Upper lobe of left lung (tissue), 6 donors: ENCODE data around the gene STARD9. TPM values are rescaled to one million over a fixed set of nuclear protein-coding genes. Genes with fewer than 3 reads are reported as not detected.

Source experiments
- ATAC-seq, 2 donors: fragments of 200-7000 bp; cut with Tn5 transposase; one replicate each; pipeline ENCODE4 v1.9.1; 2022; ENCODE audit warnings: mild to moderate bottlenecking in 2 of 2, moderate library complexity in 2 of 2; ENCODE audit not compliant: low FRiP score in 2 of 2
- DNase-seq, 2 donors: peaks; one replicate each; pipeline ENCODE4 v3.0.0-alpha.2; 2019 to 2020
- H3K27ac ChIP-seq, 4 donors: fragments of 200-600 bp; sonication (generic); one replicate each; pipeline ENCODE4 v1.5.1; 2016 to 2019
- H3K27me3 ChIP-seq, 4 donors: fragments of 200-600 bp; sonication (generic); one replicate each; pipeline ENCODE4 v1.5.1; 2017 to 2019
- H3K36me3 ChIP-seq, 4 donors: fragments of 200-600 bp; sonication (generic); one replicate each; pipeline ENCODE4 v1.5.1; 2016 to 2019
- H3K4me1 ChIP-seq, 4 donors: fragments of 200-600 bp; sonication (generic); one replicate each; pipeline ENCODE4 v1.5.1; 2018 to 2019
- H3K4me3 ChIP-seq, 4 donors: fragments of 200-600 bp; sonication (generic); one replicate each; pipeline ENCODE4 v1.5.1; 2017 to 2019; ENCODE audit warnings: mild to moderate bottlenecking in 2 of 4, moderate library complexity in 1 of 4
- H3K9me3 ChIP-seq, 4 donors: fragments of 200-600 bp; sonication (generic); one replicate each; pipeline ENCODE4 v1.5.1; 2018 to 2019
- EP300 ChIP-seq, 4 donors: sonication (generic); formaldehyde crosslinking; IDR thresholded peaks; one replicate each; pipeline ENCODE4 v1.5.1; 2017; ENCODE audit warnings: antibody characterized with exemption in 4 of 4, control low read depth in 2 of 4
- POLR2A ChIP-seq, 4 donors: fragments of 450-650 bp; IDR thresholded peaks; one replicate each; pipeline ENCODE4 v1.5.1; 2016 to 2017; ENCODE audit warnings: antibody characterized with exemption in 4 of 4, mild to moderate bottlenecking in 2 of 4
- POLR2AphosphoS5 ChIP-seq, 2 donors: sonication (generic); formaldehyde crosslinking; IDR thresholded peaks; one replicate each; pipeline ENCODE4 v1.5.1; 2017; ENCODE audit warnings: antibody characterized with exemption in 2 of 2
- WGBS, 2 donors: methylation state at CpG; one replicate each; pipeline ENCODE4 v1.1.5; 2017 to 2018; 5-methylcytosine and 5-hydroxymethylcytosine counted together
- total RNA-seq, 6 donors: library from RNA; depleted of rRNA in 4 of 6; stranded (reverse); fragments of >200 nt in 4 of 6; gene quantifications; one replicate each; pipeline versions ENCODE4 v1.1.0 to v1.2.1, GENCODE V29; 2016 to 2021
- TF ChIP-seq, protein P1 (sequence below), 6 experiments: fragments of 450-650 bp in 4 of 6; fragments of 200-600 bp in 2 of 6; sonication (generic) in 2 of 6; IDR thresholded peaks; one replicate each; pipeline ENCODE4 v1.5.1; 2016 to 2019; ENCODE audit warnings: antibody characterized with exemption in 6 of 6
- donor health status: DM: no; HTN: no; CAD: no; lungs with moderate emphysema.
- donor health status: DM: no; HTN: yes; CAD: no; lungs with severe emphysema.

Gene STARD9
- total RNA-seq, 6 donors from 2014 or later, result 14.6 to 141 (median 28.8) TPM

DNA sequence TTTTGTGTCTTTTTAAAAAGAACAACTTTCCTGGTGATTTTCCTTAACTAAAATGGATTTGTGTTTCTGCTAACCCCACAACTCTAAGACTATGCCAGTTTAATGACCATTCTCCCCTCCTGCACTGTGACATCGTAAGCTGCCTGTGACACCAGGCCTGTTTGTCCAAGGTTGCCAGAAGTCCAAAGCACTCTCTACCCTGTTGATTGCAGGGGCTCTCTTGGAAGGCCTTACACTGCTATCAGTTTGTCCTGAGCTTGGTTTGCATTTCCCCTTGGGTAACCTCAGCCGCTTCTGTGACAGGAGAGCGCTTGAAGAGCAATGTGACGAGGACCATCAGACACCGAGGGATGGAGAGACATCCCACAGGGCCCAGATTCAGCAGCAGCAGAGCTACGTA lies 105.7 kb downstream of the STARD9 start:
- Histone ChIP-seq H3K9me3 (no peaks in the 10 kb centered on the region), H3K4me1 (no peaks in the 10 kb centered on the region), H3K27ac (no peak overlapping the region), H3K27me3 (no peaks in the 10 kb centered on the region), H3K4me3 (no peak overlapping the region), H3K36me3 (peaks cover 7 to 94% (median 46%) of the 10 kb centered on the region in 4 donors)
- TF ChIP-seq, protein P1, sequence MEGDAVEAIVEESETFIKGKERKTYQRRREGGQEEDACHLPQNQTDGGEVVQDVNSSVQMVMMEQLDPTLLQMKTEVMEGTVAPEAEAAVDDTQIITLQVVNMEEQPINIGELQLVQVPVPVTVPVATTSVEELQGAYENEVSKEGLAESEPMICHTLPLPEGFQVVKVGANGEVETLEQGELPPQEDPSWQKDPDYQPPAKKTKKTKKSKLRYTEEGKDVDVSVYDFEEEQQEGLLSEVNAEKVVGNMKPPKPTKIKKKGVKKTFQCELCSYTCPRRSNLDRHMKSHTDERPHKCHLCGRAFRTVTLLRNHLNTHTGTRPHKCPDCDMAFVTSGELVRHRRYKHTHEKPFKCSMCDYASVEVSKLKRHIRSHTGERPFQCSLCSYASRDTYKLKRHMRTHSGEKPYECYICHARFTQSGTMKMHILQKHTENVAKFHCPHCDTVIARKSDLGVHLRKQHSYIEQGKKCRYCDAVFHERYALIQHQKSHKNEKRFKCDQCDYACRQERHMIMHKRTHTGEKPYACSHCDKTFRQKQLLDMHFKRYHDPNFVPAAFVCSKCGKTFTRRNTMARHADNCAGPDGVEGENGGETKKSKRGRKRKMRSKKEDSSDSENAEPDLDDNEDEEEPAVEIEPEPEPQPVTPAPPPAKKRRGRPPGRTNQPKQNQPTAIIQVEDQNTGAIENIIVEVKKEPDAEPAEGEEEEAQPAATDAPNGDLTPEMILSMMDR (IDR thresholded peaks at IDR 0.05), result no peak
- no peak for TF ChIP-seq EP300 (IDR thresholded peaks at IDR 0.05)
- no peak for TF ChIP-seq POLR2A (IDR thresholded peaks at IDR 0.05)
- no peak for TF ChIP-seq POLR2AphosphoS5 (IDR thresholded peaks at IDR 0.05)
- DNase-seq, result no peak
- no peak for ATAC-seq
- 93 to 94% methylated on average over 6 of the region's 6 CpGs for WGBS, 2 donors

DNA sequence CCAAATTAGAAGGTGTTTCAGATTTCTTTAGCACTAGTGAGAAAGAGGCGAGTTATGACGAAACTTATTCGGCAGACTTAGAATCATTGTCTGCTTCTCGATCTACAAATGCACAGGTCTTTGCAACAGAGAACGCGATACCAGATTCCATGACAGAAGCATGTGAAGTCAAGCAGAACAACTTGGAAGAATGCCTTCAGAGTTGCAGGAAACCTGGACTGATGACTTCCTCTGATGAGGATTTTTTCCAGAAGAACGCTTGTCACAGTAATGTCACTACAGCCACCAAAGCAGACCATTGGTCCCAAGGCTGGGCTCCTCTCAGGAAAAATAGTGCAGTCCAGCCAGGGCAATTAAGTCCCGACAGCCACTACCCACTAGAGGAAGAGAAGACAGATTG lies 110.9 kb downstream of the STARD9 start:
- TF ChIP-seq POLR2AphosphoS5 (IDR thresholded peaks at IDR 0.05) (no peak), EP300 (IDR thresholded peaks at IDR 0.05) (no peak), POLR2A (IDR thresholded peaks at IDR 0.05) (no peak)
- TF ChIP-seq, protein P1 (IDR thresholded peaks at IDR 0.05), result no peak
- DNase-seq (no peak), ATAC-seq (no peak)
- Histone ChIP-seq H3K36me3 (peaks cover 7 to 99% (median 49%) of the 10 kb centered on the region in 4 donors), H3K9me3 (no peaks in the 10 kb centered on the region), H3K27me3 (no peaks in the 10 kb centered on the region), H3K4me3 (no peak overlapping the region), H3K27ac (no peak overlapping the region), H3K4me1 (no peaks in the 10 kb centered on the region)
- 96 to 99% methylated on average over 8 of the region's 8 CpGs for WGBS, 2 donors

DNA sequence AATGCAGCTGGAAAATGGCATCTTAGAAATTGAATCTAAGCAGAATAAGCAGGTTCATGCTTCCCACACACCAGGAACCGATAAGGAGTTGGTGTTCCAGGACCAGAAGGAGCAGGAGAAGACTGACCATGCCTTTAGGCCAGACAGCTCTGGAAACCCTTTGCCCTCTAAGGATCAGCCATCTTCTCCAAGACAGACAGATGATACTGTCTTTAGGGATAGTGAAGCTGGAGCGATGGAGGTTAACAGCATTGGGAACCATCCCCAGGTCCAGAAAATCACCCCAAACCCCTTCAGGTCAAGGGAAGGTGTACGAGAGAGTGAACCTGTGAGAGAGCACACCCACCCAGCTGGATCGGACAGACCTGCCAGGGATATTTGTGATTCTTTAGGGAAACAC lies 112.3 kb downstream of the STARD9 start:
- DNase-seq (no peak), ATAC-seq (no peak)
- H3K4me1 ChIP-seq, result no peaks in the 10 kb centered on the region
- 95 to 96% methylated on average over 4 of the region's 4 CpGs for WGBS, 2 donors
- TF ChIP-seq POLR2A (IDR thresholded peaks at IDR 0.05) (no peak), EP300 (IDR thresholded peaks at IDR 0.05) (no peak), POLR2AphosphoS5 (IDR thresholded peaks at IDR 0.05) (no peak)
- TF ChIP-seq, protein P1 (IDR thresholded peaks at IDR 0.05), result no peak
- no peak overlapping the region for H3K27ac ChIP-seq
- H3K4me3 ChIP-seq, result no peak overlapping the region
- no peaks in the 10 kb centered on the region for H3K27me3 ChIP-seq
- peaks cover 1 to 99% (median 49%) of the 10 kb centered on the region in 4 donors for H3K36me3 ChIP-seq
- no peaks in the 10 kb centered on the region for H3K9me3 ChIP-seq

DNA sequence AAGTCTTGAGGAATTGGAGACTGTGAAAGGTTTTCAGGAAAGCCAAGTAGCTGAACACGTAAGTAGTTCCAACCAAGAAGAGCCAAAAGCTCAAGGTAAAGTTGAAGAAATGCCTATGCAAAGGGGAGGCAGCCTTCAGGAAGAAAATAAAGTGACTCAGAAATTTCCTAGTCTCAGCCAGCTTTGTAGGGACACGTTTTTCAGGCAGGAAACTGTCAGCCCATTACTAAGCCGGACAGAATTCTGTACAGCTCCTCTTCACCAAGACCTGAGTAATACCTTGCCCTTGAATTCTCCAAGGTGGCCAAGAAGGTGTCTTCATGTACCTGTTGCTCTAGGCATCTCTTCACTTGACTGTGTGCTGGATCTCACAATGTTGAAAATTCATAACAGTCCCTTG lies 112.9 kb downstream of the STARD9 start:
- DNase-seq (no peak), ATAC-seq (no peak)
- Histone ChIP-seq H3K9me3 (no peaks in the 10 kb centered on the region), H3K27me3 (no peaks in the 10 kb centered on the region), H3K4me1 (no peaks in the 10 kb centered on the region), H3K27ac (no peak overlapping the region), H3K36me3 (peaks cover 0 to 99% (median 50%) of the 10 kb centered on the region in 4 donors), H3K4me3 (no peak overlapping the region)
- WGBS, 2 donors, result 83 to 90% methylated on average over 3 of the region's 3 CpGs
- TF ChIP-seq POLR2A (IDR thresholded peaks at IDR 0.05) (no peak), EP300 (IDR thresholded peaks at IDR 0.05) (no peak), POLR2AphosphoS5 (IDR thresholded peaks at IDR 0.05) (no peak)
- TF ChIP-seq, protein P1 (IDR thresholded peaks at IDR 0.05), result no peak

DNA sequence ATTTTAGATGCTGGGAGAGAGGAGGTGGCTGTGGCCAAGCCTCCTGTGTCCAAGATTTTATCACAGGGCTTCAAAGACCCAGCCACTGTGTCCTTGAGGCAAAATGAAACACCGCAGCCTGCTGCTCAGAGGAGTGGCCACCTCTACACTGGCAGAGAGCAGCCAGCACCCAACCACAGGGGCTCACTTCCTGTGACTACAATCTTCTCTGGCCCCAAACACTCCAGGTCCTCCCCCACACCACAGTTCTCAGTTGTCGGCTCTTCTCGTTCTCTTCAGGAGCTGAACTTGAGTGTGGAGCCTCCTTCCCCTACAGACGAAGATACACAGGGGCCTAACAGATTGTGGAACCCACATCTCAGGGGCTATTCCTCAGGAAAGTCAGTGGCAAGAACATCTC lies 115.9 kb downstream of the STARD9 start:
- H3K4me1 ChIP-seq, result no peaks in the 10 kb centered on the region
- WGBS, 2 donors, result 78% methylated on average over 4 of the region's 4 CpGs
- TF ChIP-seq POLR2AphosphoS5 (IDR thresholded peaks at IDR 0.05) (no peak), POLR2A (IDR thresholded peaks at IDR 0.05) (no peak), EP300 (IDR thresholded peaks at IDR 0.05) (no peak)
- H3K9me3 ChIP-seq, result no peaks in the 10 kb centered on the region
- no peak overlapping the region for H3K4me3 ChIP-seq
- peaks cover 0 to 97% (median 51%) of the 10 kb centered on the region in 4 donors for H3K36me3 ChIP-seq
- no peak overlapping the region for H3K27ac ChIP-seq
- ATAC-seq (no peak), DNase-seq (no peak)
- no peaks in the 10 kb centered on the region for H3K27me3 ChIP-seq
